GM18520 (cell line): ENCODE measurements around the gene RNF166.

ENCODE experiments used
- ATAC-seq: cut with Tn5 transposase; IDR thresholded peaks from one replicate; pipeline ENCODE4 v1.9.1; 2021; ENCODE audit not compliant: unreplicated experiment

The RNF166 gene

GRCh38 chr16:88739139-88739976, 33.1 kb upstream of the RNF166 start:
- ATAC-seq: no peak

- no peak for ATAC-seq
Measured at GRCh38 chr16:88738151-88739084, 32.2 kb upstream of the RNF166 start.

DNA sequence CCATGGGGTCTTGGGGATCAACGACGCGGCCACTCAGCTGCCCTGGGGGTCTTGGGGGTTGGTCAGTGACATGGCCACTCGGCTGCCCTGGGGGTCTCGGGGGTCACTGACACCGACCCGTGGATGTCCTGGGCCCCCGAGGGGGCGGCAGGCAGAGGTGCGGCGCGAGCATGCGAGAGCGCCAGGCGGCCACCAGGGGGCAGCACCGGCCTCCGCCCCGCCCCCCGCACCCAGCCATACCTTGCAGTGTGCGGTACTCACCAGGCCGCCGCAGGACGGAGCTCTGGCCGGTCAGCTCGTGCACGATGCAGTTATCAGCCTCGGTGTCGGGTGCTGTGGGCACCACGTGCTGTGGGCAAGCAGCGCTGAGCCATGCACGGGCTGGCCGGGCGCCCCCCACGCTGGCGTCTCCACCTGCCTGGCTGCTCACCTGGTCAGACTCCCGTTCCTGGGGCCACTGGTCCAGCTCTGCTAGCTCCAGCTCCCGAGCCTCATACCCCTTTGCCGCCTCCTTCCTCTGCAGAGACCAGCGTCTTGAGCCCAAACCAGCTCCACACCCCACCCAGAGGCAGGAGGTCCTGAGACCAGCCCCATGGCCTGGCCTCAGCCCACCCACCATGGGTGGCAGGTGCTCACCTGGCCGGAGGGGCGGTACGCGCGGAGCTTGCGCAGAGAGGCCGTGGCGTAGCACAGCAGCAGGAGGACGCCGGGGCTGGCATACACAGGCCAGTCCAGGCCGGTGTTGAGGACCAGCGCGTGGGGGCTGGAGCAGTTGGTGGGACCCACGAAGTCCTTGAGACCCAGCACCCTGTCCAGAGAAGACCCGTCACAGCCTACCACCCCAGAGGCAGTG, 31.3 kb upstream of the RNF166 start:
- ATAC-seq: peak; percentile 51

GRCh38 chr16:88736496-88736895, 30.3 kb upstream of the RNF166 start:
- no peak for ATAC-seq

- no peak for ATAC-seq
Measured at GRCh38 chr16:88736088-88736487, 29.9 kb upstream of the RNF166 start.

GRCh38 chr16:88735616-88736015, 29.4 kb upstream of the RNF166 start:
- ATAC-seq: no peak

DNA sequence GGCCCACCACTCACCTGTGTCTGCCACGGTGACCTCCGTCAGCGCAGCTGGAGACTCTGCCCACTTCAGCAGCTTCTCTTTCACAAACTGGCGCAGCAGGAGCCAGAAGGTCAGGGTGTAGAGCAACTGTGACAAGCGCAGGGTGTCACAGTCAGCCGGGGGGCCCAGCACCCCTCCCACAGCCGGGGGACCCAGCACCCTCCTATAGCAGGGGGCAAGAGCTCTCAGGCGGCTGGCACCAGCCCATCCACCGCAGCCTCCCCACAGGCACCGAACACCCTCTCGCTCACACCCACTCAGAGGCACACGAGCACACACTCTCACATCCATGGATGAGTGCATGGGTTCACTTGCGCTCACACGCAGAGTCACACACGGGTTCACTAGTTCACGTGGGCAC, 28.9 kb upstream of the RNF166 start:
- ATAC-seq: no peak

GRCh38 chr16:88734361-88734728, 28.1 kb upstream of the RNF166 start:
- ATAC-seq: no peak

GRCh38 chr16:88733630-88734360, 27.6 kb upstream of the RNF166 start:
- no peak for ATAC-seq

DNA sequence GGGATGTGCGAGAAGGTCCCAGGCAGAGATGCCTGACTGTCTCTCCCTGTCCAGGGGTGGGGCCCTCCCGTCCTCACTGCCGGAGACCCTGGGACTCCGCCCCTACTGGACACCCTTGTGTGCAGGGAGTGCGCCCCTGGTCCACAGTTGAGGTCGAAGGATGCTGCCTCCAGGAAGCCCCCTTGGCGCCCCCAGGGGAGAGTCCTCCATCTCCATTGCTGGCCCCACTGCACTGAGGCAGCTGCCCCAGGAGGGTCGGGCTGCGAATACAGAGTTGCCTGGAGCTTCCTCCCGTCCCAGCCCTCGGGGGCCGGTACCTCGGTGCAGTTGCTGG, 26.7 kb upstream of the RNF166 start:
- ATAC-seq: no peak

- ATAC-seq: no peak
Measured at GRCh38 chr16:88732172-88732960, 26.2 kb upstream of the RNF166 start.

GRCh38 chr16:88731699-88732098, 25.5 kb upstream of the RNF166 start:
- ATAC-seq: no peak

DNA sequence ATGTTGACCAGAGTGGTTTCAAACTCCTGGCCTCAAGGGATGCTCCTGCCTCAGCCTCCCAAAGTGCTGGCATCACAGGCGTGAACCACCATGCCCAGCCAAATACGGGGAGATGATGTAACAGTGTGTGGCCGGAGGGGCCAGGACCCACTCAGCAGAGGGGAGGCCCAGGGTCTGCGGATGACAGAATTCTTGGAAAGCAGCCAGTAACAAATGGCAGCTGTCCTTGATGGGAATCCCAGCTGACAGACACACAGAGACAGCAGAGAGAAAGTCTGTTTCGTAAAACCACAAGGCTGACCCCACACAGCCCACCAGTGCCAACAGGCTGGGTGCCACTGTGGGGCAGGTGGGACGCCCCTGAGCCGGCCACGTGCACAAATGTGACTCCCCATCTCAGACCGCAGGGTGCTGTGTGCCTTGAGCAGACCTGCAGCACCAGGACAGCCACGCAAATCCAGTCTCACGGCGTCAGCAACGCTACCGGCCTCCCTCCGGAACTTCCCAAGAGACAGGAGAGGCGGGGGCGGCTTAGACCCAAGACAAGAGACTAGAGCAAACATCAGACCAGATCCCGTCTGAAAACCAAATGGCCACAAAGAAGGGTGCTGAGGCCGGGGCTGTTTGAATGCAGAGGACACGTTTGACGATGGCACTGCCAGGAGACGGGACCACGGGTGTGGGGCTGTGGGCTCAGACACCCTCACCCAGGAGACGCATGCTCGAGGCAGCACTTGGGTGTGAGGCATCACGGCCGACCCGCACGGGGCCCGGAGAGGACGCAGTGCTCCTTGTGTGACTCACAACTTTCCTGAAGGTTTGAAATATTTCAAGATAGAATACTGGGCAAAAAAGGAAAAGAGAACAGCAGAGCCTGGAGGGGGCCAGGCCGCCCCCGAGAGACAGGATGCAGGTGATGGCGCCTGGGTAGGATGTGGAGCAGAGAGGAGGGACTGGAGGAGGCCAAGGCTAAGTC, 24.7 kb upstream of the RNF166 start:
- no peak for ATAC-seq

DNA sequence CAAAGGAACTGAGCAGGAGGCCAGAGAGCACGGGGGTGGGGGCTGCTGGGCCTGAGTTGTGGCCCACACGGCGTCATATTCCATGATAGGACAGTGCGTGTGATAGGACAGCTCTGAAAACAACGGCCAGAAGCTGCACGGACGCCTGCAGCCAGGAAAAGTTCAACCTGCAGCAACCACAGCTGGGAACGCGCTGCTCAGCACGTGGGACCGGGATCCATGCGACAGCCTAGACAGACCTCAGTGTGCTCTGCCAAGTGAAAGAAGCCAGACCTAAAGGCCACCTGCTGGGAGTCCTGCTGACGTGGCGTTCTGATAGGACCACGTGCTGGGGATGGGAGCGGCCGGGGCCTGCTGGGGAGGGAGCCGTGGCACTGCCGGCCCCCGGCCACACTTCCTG, 21.7 kb upstream of the RNF166 start:
- no peak for ATAC-seq

DNA sequence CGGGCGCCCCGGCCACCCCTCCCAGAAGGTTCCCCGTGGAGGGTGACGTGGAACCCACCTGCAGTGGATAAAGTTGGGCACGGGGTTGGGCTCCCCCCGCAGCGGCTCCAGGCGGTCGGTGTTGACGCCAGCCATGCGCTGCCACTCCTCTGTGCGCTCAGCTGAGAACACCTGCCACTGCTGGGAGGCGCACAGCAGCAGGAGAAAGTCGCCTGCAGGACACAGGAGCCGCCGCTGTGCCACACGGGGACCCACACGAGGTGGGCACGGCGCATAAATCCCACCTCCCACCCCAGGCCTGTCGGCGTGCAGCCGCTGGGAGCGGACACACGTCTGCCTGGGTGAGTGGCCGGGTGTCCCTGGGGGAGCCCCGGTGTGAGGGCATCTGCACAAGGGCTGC, 20.8 kb upstream of the RNF166 start:
- ATAC-seq: no peak

- ATAC-seq: no peak
Measured at GRCh38 chr16:88726408-88726749, 20.2 kb upstream of the RNF166 start.

DNA sequence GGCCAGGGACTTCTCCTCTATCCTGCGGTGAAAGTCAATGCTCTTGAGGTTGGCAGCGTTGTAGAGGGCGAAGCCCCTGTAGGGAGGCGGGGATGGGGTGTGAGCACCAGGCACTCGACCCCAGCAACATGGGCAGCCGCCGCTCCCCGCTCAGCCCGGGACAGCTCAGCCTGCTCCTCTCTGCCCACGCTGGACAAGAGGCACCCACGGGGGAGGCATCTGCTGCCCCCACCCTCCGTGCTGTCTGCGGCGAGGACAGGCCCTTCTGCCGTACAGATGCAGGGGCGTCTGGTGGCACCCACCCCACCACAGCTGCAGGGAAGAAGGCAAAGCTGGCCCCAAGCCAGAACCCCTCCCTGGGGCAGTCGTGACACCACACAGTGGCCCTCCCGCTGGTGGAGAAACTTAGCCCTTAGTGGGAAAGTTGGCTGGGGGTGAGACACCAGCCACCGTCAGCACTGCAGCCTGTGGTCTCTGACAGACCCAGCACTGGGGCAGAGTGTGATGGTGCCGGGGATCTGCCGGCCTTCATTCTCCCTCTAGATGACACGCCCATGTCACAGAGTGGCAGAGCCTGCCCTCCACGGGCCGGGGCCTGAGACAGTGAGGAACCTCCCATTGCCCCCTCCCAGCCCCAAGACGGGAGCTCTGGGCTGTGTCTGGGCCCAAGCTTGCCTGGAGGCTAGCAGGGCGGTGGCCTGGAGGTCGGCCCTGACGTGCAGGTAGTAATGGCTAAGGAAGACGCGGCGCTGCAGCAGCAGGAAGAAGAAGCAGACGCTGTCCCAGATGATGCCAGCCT, 19.6 kb upstream of the RNF166 start:
- ATAC-seq: no peak
